NCI-H345 treated with DMSO at 0.1 percent for 48 hours (cell line): ENCODE measurements around the gene ILRUN.
"Not testable (repeated sequence)": the region's sequence is repeated elsewhere in the genome, so short reads cannot be mapped to it uniquely, and the experiment has no call there.

ENCODE experiments used
- DNase-seq: peaks from one replicate; lab custom pipeline; 2025; ENCODE audit not compliant: unreplicated experiment; lab: John Stamatoyannopoulos, UW

ILRUN gene

GRCh38 chr6:34696739-34697543 lies at the start of gene ILRUN:
Gene ILRUN (minus strand): TSS chr6:34696767. CDS start chr6:34696603, 164 bp downstream.
- peak; percentile 74 for DNase-seq

GRCh38 chr6:34745277-34746103 lies 48.9 kb upstream of the ILRUN start:
- DNase-seq = no peak

GRCh38 chr6:34744294-34744647 lies 47.7 kb upstream of the ILRUN start:
- DNase-seq = not testable (repeated sequence)

- no peak for DNase-seq
These were observed 47.2 kb upstream of the ILRUN start for GRCh38 chr6:34743625-34744293.

DNA sequence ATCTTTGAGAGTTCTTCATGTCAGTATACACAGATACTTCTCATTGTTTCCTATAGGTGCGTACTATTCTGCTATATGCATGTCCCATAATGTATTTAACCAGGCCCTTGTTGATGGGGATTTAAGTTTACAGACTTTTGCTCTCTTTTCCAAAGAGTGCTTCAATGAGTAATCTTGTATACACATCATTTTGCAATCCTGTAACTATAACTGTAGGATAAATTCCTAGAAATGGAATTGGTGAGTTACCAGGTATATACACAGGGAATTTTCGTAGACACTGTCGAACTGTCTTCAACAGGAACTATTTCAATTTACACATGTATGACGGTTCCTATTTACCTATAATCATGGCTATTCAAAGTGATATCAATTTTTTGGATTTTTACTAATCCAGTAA lies 45.5 kb upstream of the ILRUN start:
- DNase-seq = no peak

- DNase-seq = no peak
These were observed 40.3 kb upstream of the ILRUN start for GRCh38 chr6:34736823-34737222.

DNA sequence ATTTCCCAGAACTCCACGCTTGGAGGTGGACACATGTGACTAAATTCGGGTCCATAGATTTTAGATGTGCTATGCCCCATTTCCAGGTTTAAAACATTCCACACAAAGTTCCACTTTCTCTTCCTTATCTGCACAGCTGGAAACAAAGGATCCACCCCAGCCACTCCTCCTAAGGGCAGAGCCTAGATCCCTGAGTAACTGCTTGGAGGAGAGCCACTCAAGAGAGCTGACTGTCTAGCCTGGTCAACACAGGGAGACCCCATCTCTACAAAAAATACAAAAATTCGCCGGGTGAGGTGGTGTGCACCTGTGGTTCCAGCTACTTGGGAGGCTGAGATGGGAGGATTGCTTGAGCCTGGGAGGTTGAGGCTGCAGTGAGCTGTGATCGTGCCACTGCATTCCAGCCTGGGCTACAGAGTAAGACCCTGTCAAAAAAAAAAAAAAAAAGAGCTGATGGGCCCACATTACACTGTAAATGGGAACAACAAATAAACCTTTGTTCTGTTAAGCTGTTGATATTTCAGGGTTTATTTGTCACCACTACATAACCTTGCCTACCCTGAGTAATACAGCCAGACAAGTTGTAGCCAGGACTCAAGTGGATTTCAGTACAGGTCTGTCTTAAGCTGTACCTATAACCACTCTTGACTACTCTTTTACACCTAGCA lies 35.0 kb upstream of the ILRUN start:
- DNase-seq = no peak

DNA sequence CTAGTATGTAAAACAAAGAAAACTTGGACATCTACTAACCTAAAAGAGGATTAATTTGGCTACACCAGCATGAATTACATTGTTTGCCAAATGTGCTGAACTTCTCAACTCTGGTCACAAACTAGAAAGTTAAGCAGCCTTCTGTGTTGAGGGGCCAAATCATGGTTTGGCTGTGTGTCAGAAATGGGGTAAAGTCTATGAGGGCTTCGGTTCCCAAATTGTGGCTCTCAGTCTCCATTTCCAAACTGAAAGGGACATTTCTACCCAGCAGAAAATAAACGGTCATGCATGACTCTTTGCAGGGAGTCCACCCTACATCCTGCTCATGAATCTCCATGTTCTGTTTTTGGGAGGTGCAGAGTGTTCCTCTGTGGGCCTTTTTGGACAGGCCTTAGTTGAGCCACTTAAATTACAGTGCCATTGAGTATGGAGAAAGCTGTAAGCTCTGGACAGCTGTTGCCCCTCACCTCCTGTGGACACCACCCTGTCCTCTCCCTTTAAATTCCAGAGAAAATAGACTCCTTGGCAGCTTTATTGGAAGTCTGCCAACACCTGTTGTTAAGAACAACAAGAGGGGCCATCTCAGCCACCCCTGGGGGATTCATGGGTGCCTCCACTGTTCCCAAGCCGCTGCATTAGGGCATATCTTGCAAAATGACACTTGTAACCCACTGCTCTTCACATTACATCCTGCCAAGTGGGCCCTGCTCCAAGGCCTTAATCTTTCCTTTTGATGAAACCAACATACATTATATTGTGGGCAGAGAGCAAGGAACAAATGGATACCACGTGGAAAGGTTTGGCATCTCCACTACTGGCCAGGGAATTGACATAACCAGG lies 33.3 kb upstream of the ILRUN start:
- DNase-seq = peak; percentile 38

DNA sequence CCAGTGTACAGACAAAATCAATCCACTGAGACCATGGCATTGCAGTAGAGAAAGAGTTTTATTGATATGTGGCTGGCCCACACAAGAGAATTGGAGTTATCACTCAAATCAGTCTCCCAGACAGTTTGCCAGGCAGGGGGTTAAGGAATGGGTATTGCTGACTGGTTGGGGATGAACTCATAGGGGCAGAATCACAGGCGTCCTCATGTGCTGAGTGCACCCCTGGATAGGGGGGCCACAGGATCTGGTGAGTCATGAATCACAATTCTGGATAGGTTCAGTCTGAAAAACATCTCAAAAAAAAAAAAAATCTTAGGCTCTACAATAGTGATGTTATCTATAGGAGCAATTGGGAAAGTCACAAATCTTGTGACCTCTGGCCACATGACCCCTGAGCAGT lies 29.5 kb upstream of the ILRUN start:
- DNase-seq = no peak

DNA sequence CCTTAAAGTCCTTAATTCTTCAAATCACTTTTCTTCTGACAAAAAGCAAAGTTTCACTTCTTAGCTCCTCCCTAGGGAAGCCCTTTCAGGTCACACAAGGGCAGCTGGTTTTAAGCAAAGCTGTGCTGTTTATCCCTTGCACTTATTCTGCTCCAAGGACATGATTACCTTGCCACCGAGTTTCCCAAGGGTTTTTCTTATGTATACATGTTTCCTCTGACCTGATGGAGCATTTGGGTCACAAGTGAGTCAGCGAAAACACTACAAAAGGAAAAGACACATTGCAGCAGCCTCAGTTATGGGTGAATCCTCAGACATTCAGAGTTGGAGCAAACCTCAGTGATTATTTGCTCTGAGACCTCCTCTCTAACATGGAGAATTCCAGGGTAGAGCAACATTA lies 26.6 kb upstream of the ILRUN start:
- DNase-seq = no peak

DNA sequence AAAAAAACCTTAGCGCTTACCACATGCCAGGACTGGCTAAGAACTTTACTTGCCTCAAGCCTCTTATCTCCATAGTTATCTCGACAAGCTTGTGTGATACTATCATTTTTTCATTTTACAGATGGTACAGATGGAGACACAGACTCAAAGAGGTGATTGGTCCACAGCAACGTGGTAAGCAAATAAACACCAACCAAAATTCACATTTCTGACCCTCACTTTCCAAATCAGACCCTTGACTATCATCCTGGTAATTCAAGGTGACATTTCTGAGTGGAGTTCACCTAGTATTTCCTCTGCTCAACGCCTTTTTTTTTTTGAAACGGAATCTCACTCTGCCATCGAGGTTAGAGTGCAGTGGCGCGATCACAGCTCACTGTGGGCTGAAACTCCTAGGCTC lies 25.9 kb upstream of the ILRUN start:
- no peak for DNase-seq

GRCh38 chr6:34720160-34720559 lies 23.6 kb upstream of the ILRUN start:
- DNase-seq = not testable (repeated sequence)

DNA sequence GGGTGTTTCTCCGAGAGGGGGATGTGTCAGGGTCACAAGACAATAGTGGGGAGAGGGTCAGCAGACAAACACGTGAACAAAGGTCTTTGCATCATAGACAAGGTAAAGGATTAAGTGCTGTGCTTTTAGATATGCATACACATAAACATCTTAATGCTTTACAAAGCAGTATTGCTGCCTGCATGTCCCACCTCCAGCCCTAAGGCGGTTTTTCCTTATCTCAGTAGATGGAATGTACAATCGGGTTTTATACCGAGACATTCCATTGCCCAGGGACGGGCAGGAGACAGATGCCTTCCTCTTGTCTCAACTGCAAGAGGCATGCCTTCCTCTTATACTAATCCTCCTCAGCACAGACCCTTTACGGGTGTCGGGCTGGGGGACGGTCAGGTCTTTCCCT lies 23.1 kb upstream of the ILRUN start:
- DNase-seq = not testable (repeated sequence)

DNA sequence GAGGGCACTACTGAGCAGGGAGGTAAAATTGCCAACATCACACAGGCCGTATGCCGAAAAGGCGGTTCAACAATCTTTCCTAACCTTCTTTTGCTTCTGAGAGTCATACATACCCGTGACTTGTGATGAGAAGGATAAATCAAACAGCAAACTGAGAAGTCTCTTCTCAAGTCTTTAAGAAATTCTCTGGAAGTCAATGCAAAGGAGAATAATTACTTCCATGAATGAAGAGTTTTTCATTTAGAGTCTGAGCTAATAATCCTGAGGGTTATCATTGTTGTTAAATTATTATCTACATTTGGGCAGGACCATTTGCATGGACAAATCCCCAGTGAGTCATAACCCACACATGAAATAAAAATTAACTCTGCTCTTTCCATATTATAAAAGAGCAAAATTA lies 22.4 kb upstream of the ILRUN start:
- no peak for DNase-seq

DNA sequence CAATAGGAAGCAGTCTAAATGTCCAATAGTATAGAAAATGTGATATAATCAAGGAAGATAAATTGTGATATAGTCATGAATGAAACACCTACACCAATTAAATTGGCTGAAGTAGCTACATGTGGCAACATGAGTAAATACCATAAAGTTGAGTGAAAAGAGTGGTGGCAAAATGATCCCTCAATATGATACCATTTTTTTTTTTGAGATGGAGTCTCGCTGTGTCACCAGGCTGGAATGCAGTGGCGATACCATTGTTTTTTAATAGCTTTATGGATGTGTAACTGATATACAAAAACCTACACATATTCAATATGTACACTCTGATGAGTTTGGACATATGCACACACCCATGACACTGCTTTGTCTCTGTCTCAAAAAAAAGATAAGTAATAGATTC lies 20.9 kb upstream of the ILRUN start:
- no peak for DNase-seq

DNA sequence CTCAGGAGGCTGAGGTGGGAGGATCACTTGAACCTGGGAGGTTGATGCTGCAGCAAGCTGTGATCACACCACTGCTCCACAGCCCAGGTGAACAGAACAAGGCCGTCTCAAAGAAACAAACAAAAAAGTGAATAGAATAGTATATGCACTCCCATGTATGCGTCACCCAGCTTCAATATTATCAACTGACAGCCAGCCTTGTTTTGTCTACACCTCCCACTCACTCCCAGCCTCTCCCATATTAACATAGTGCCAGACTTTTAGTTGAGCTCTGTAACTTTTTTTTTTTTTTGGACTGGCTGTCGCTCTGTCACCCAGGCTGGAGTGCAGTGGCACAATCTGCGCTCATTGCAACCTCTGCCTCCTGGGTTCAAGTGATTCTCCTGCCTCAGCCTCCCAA lies 18.1 kb upstream of the ILRUN start:
- DNase-seq = no peak

- DNase-seq = not testable (repeated sequence)
These were observed 16.3 kb upstream of the ILRUN start for GRCh38 chr6:34712881-34713280.

DNA sequence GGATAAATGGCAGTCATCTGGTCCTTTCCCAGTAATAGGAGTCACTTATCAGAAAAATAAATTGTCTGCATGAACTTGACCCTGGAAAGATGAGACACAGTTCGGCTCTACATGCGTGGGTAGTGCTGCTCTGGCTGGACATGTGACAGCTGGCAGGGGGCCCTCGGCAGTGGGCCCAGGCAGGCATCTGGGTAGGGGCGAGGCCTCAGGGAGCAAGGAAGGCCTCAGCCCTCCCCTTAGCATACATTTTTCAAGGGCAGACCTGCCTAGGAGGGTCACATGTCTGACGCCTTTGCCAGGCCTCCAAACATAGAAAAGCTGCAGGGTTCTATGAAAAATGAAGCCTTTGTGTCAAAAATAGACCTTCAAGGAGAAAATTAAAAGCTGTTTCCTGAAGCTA lies 12.8 kb upstream of the ILRUN start:
- no peak for DNase-seq

DNA sequence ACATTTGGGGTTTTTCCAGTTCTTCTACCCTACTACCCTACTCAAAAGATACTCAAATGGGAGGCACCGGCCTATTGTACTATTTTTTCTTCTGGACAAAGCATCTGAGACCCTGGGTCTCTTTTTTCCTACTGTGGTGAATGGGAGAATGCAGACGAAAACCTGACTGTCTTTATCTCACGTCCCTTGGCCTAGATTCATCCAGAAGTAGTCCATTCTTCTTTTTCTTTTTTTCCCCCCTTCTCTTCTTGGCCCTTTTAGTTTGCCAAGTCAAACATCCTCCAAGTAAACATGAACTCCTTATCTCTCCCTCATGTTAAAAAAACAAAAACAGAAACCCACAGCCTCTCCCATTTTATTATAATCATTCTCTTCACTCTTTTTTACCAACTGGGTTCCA lies 8.7 kb upstream of the ILRUN start:
- DNase-seq = no peak

DNA sequence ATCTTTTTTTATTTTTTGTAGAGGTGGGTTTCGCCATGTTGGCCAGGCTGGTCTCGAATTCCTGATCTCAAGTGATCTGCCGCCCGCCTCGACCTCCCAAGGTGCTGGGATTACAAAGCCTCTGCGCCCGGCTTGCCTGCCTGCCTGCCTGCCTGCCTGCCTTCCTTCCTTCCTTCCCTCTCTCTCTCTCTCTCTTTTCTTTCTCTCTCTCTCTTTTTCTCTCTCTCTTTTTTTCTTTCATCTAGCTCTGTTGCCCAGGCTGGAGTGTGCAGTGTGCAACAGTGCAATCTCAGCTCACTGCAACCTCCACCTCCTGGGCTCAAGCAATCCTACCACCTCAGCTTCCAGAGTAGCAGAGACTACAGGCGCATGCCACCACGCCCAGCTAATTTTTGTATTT lies 4.6 kb upstream of the ILRUN start:
- no peak for DNase-seq
